ENCODE data around the gene NBEAL2.

- TF ChIP-seq CTCF (tag by site-specific recombination; IDR thresholded peaks at IDR 0.05) = no peak
- TF ChIP-seq ZBTB20 (tag by site-specific recombination; IDR thresholded peaks at IDR 0.05) = no peak
These were observed 1.7 kb upstream of the NBEAL2 start for GRCh38 chr3:46977811-46978195.

Data from HEK293 (cell line).